ENCODE results near the gene ARHGAP29.
A peak's percentile ranks its signal among the peaks of the same experiment; 100 is the strongest.
"Not testable (repeated sequence)": the region's sequence is repeated elsewhere in the genome, so short reads cannot be mapped to it uniquely, and the experiment has no call there.

ARHGAP29 gene

GRCh38 chr1:94165843-94166242 is 71.5 kb downstream of the ARHGAP29 start:
- no peak for DNase-seq (ENCODE audit: low spot score)

DNA sequence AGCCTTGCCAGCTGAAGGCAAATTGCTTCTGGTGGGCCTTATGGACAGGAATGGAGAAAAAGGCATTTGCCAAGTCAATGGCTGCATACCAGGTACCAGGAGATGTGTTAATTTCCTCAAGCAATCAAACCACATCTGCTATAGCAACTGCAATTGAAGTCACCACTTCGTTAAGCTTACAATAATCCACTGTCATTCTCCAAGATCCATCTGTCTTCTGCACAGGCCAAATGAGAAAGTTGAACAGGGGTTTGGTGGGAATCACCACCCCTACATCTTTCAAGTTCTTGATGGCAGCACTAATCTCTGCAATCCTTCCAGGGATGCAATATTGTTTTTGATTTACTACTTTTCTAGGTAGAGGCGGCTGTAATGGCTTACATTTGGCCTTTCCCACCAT is 72.5 kb downstream of the ARHGAP29 start:
- DNase-seq (ENCODE audit: low spot score) = not testable (repeated sequence)

DNA sequence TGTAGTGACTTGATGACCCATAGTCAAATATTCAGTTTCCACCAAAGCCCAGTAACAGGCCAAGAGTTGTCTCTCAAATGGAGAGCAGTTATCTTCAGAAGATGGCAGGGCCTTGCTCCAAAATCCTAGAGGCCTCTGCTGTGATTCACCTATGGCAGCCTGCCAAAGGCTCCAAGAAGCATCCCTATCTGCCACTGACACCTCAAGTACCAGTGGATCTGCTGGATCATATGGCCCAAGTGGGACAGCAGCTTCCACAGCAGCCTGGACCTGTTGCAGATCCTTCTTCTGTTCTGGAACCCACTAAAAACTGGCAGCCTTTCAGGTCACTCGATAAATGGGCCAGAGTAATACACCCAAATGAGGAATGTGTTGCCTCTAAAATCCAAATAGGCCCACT is 73.3 kb downstream of the ARHGAP29 start:
- DNase-seq (ENCODE audit: low spot score) = not testable (repeated sequence)

GRCh38 chr1:94163249-94163648 is 74.1 kb downstream of the ARHGAP29 start:
- DNase-seq (ENCODE audit: low spot score) = not testable (repeated sequence)

DNA sequence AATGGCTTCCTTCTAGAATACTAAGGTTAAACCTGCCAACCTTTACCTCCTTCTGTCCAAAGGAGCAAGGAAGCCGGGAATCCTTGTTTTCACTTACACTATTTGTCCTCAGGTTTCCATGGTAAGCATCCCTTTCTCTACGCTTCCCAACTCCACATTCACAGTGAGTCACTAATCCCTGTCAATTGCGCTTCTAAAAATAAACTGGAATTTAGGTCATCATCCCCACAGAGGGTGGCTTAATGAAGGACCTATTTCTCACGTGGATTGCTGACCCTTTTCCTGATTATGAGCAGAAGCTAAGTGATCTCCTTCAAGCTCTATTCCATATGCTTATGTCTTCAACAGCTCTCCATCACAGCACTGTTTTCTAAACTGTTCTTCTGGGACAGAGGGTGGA is 76.6 kb downstream of the ARHGAP29 start:
- peak; percentile 14 for DNase-seq (ENCODE audit: low spot score)

DNA sequence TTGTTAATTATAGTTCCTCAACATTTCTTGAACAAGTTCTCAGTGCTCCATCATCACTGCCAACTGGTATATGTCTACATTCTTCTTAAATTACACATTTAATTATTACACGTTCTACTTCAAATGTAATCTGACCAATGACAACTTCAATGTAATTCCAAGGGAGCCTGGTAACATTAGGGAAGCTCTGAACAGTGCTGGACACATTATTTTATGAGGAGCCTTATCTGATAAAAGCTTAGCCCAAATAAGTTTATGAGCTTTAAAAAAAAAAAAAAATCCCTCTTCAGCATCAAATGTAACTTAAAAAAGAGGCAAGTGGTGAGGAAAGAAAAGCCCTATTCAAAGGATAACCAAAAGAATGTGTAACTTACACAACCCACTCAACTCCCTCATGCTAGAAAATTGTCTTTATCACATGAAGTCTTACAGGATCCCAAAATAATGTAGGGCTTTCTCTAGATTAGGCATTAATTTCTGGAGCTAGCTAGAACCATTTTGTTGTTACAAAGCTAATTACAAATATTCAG is 81.2 kb downstream of the ARHGAP29 start:
- peak; percentile 28 for DNase-seq (ENCODE audit: low spot score)

DNA sequence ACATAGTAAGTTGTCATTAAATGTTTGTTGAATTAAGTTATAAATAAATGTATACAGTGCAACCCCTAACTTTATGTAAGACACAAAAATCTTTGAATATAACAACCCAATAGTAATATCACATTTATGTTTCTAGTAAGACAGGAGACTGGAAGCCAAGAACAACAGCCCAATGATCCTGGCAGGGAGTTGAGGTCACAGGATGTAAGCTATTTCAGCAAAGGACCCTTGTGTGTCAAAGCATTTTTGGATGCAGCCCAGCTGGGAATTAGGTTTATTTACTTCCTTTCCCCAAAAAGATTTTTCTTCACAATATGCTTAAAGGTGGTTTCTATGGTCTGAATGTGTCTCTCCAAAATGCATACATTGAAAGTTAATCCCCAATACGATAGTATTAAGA is 82.4 kb downstream of the ARHGAP29 start:
- no peak for DNase-seq (ENCODE audit: low spot score)

- DNase-seq (ENCODE audit: low spot score) = no peak
Measured at GRCh38 chr1:94153133-94153532, 84.3 kb downstream of the ARHGAP29 start.

DNA sequence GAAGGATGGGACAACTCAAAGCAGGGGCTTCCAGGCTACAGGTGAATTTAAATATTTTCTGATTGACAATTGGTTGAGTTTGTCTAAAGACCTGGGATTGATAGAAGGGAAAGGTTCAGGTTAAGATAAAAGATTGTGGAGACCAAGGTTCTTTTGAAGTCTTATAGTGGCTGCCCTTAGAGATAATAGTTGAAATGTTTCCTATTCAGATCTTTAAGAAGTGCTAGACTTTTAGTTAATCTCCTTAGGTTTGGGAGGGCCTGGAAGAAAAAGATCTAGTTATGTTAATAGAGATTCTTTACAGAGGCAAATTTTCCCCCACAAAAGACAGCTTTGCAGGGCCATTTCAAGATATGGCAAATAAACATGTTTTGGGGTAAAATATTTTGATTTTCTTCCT is 88.2 kb downstream of the ARHGAP29 start:
- not testable (repeated sequence) for DNase-seq (ENCODE audit: low spot score)

DNA sequence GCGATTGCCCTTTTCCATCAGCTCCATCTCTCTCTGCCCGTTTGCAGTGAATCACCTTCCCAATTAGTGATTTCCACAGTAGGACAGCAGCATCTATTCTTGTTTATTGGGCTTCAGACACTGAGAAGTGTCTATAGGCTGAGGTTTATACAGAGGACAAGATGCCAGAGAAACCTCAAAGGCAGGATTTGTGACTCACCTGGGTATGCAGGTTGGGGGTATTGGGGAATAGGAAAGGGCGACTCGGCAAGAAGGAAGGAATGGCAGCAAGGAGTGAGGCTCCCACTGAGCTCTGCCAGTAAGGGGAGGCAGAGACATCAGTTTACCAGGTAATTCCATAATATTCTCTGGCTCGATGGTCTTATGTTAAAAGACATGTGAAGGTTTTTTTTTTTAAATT is 91.1 kb downstream of the ARHGAP29 start:
- DNase-seq (ENCODE audit: low spot score) = no peak

DNA sequence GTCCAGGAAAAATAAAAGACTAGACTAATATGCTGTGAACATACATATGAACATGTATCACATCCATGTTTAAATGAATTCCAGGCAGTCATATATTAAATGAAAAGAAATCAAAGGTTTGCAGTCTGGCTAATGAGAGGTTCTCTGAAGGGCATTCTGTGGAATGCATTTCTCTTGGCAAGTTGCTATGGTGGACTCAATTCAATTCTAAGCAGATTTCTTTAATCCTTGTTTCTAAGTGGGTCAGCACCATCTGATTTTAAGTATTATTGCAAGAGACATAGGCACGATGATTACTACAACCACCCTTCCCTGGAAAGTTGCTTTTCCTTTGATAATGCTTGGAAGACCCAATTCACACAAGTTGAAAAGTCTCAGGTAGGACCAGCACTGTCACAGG is 92.5 kb downstream of the ARHGAP29 start:
- no peak for DNase-seq (ENCODE audit: low spot score)

DNA sequence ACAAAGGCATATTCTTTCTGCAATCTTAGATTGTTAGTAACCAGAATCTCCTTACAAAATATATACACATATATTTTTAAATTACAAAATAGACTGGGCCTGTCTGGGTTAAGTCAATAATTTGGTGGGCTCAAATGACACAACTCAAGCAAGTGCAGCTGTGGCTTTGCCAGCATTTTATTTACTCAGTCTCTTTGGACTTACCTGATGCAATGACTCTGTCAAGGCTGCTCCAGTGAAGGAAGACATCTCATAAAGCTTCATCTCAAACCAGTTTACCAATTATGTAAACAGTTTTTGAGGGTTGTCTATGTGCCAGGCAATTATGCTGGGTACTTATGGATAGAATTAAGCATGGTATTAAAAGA is 93.6 kb downstream of the ARHGAP29 start:
- DNase-seq (ENCODE audit: low spot score) = no peak

DNA sequence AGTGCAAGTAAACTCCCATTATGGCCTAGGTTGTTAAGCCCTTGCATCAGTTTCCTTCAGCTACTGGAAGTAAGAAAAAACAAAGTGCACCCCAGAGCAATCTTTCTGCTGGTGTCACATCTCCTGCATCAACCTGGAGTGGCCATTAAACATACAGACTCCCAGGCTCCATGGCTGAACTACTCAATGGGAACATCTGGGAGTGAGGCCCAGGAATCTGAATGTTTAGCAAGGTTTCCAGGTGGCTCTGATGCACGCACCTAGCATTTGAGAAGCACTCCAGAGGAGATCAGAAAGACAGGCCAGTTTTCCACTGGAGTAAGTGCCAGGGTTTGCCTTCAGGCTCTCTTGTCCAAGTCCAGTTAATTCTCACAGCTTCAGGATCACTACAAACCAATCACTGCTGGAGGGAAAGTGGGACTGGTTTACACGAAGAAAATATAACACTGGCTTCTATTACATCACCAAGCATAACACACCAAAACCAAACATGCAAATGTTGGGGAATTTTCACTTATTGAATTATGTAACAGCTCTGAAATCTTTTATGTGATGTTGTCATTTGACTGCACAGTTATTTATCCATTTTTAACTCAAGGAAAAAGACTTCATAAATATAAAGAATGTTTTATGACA is 94.1 kb downstream of the ARHGAP29 start:
- DNase-seq (ENCODE audit: low spot score) = no peak

- DNase-seq (ENCODE audit: low spot score) = no peak
Measured at GRCh38 chr1:94142583-94142982, 94.8 kb downstream of the ARHGAP29 start.

DNA sequence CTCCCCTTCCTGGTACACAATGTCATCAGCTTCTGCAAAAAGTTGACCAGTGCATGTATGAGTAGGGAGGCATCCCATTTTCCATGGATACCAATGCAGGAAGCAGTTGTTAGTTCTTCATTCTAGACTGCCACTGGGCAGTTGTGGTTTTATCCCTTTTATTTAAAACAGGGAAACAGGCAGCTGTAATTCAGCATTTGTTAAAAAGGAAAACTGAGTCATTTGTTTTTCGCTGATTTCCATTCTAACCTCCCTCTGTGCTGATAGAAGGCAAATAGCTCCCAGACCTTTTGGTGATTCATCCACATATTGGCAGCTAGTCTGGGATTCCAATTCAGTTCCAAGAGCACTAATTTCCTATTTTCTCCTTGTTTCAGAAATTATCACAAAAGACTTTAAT is 95.4 kb downstream of the ARHGAP29 start:
- DNase-seq (ENCODE audit: low spot score) = no peak

GRCh38 chr1:94132111-94132510 is 105.3 kb downstream of the ARHGAP29 start:
- no peak for DNase-seq (ENCODE audit: low spot score)

- DNase-seq (ENCODE audit: low spot score) = peak; percentile 16
Measured at GRCh38 chr1:94130851-94131595, 106.4 kb downstream of the ARHGAP29 start.

DNA sequence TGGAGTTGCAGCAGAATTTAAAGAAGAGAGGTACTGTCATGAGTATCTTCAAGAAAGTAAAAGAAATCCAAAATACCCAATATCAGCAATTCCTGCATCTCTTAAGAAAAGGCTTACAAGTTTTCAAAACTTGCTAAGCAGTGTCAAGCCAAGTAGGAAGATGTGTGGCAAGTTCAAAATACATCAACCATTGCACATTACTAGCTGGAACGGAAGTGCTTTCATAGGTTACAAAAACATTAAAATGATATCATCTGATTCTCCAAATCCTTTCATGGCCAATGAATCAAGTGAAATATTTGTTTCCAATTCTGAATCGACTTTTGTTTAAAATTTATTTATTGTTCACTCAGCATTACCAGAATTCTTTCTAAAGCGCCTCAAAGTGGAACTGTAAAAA is 110.7 kb downstream of the ARHGAP29 start:
- DNase-seq (ENCODE audit: low spot score) = no peak

DNA sequence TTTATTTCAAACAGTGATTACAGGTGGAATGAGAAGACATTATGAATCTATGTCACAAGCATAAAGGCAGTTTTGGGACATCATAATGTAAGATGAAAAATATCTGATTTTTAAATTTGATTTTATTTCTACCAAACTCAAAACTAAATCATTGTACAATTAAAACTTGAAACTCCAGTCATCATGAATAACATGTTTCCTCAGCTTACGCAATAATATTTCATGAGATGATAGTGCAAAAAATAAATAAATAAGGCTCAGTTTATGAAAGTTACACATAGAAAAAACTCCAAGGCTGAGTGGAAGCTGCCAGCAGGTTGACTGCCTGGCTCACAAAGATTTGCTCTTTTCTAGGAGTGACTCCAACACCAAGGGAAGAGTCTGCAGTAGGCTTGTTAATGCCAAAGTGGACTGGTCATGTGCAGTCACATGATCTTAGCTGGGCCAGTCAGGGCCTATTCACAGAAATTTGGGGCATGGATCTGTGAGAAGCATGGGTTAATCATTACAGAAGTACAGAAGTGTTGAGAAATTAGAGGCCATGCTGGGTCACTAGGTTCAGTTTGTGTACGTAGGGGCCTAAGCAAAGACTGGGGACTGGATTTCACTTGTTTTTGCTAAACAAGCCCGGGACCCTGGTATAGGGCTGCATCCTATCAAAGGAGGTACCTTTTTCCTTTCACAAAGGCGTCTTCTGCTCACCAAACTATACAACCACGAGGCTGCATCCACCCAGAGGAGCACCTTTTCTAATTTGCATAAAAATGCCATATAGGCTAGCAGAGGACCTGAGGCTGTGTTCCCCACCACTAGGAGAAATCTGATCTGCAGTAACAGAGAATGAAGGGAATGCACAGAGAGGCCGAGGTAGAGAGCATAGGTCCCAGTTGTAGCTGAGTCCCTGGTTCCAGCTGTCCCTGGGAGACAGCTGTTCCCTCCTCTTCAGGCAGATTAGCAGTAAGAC is 111.6 kb downstream of the ARHGAP29 start:
- no peak for DNase-seq (ENCODE audit: low spot score)

GRCh38 chr1:94124538-94124937 is 112.8 kb downstream of the ARHGAP29 start:
- DNase-seq (ENCODE audit: low spot score) = no peak

- no peak for DNase-seq (ENCODE audit: low spot score)
Measured at GRCh38 chr1:94122201-94122970, 115.0 kb downstream of the ARHGAP29 start.

Measured in COLO829 (cell line).